ENCODE results near the gene CCAR1. TPM values are rescaled to one million over a fixed set of nuclear protein-coding genes. Genes with fewer than 3 reads are reported as not detected.
"Not testable (repeated sequence)": the region's sequence is repeated elsewhere in the genome, so short reads cannot be mapped to it uniquely, and the experiment has no call there.

The CCAR1 gene
- total RNA-seq, 2 donors from 2014 or later, result 89.5 to 108 TPM

- Mint-ChIP-seq H3K27me3 (ENCODE audit: insufficient read depth) (no peaks in the 10 kb centered on the region), H3K9me3 (no peaks in the 10 kb centered on the region), H3K36me3 (ENCODE audit: low read depth) (peaks cover 15% of the 10 kb centered on the region), H3K4me1 (peaks cover 6% of the 10 kb centered on the region), H3K27ac (no peak overlapping the region), H3K4me3 (no peak overlapping the region)
- no peak for TF ChIP-seq CTCF (conservative IDR thresholded peaks at IDR 0.05)
- Histone ChIP-seq H3K9ac (ENCODE audit: extremely low read depth, low read length, poor library complexity, severe bottlenecking) (no peak overlapping the region), H3K4me1 (ENCODE audit: control insufficient read depth, insufficient read depth, low read length) (peaks cover 2% of the 10 kb centered on the region), H3K27ac (ENCODE audit: low read depth, low read length) (no peak overlapping the region), H3K27me3 (ENCODE audit: control insufficient read depth, insufficient read depth, low read length, poor library complexity, severe bottlenecking) (no peaks in the 10 kb centered on the region), H3K36me3 (ENCODE audit: control insufficient read depth, insufficient read depth, low read length) (peaks cover 15% of the 10 kb centered on the region), H3K9me3 (ENCODE audit: control insufficient read depth, low read length) (no peaks in the 10 kb centered on the region), H3K4me3 (ENCODE audit: low read length) (no peak overlapping the region)
- DNase-seq, result no peak
- WGBS, 2 experiments (ENCODE audit: insufficient coverage in 1 of 2, insufficient read length in 1 of 2), result 97 to 100% methylated on average over 1 of the region's 1 CpG
Observed at GRCh38 chr10:68697106-68697505, 23.9 kb upstream of the CCAR1 start.

GRCh38 chr10:68700197-68700596 lies 20.8 kb upstream of the CCAR1 start:
- Histone ChIP-seq H3K36me3 (ENCODE audit: control insufficient read depth, insufficient read depth, low read length) (no peaks in the 10 kb centered on the region), H3K27me3 (ENCODE audit: control insufficient read depth, insufficient read depth, low read length, poor library complexity, severe bottlenecking) (no peaks in the 10 kb centered on the region), H3K4me3 (ENCODE audit: low read length) (no peak overlapping the region), H3K9ac (ENCODE audit: extremely low read depth, low read length, poor library complexity, severe bottlenecking) (no peak overlapping the region), H3K27ac (ENCODE audit: low read depth, low read length) (no peak overlapping the region), H3K9me3 (ENCODE audit: control insufficient read depth, low read length) (no peaks in the 10 kb centered on the region), H3K4me1 (ENCODE audit: control insufficient read depth, insufficient read depth, low read length) (peaks cover 2% of the 10 kb centered on the region)
- no CpG with 5 or more reads among the region's 1 CpG for WGBS, 2 experiments (ENCODE audit: insufficient coverage in 1 of 2, insufficient read length in 1 of 2)
- Mint-ChIP-seq H3K9me3 (no peaks in the 10 kb centered on the region), H3K27ac (no peak overlapping the region), H3K4me1 (peaks cover 6% of the 10 kb centered on the region), H3K36me3 (ENCODE audit: low read depth) (no peaks in the 10 kb centered on the region), H3K4me3 (no peak overlapping the region), H3K27me3 (ENCODE audit: insufficient read depth) (no peaks in the 10 kb centered on the region)
- no peak for DNase-seq
- no peak for TF ChIP-seq CTCF (conservative IDR thresholded peaks at IDR 0.05)

GRCh38 chr10:68705548-68705947 lies 15.5 kb upstream of the CCAR1 start:
- no peak for DNase-seq
- Histone ChIP-seq H3K4me1 (ENCODE audit: control insufficient read depth, insufficient read depth, low read length) (no peaks in the 10 kb centered on the region), H3K9ac (ENCODE audit: extremely low read depth, low read length, poor library complexity, severe bottlenecking) (no peak overlapping the region), H3K27me3 (ENCODE audit: control insufficient read depth, insufficient read depth, low read length, poor library complexity, severe bottlenecking) (no peaks in the 10 kb centered on the region), H3K4me3 (ENCODE audit: low read length) (no peak overlapping the region), H3K27ac (ENCODE audit: low read depth, low read length) (no peak overlapping the region), H3K9me3 (ENCODE audit: control insufficient read depth, low read length) (no peaks in the 10 kb centered on the region), H3K36me3 (ENCODE audit: control insufficient read depth, insufficient read depth, low read length) (no peaks in the 10 kb centered on the region)
- no peaks in the 10 kb centered on the region for H3K9me3 Mint-ChIP-seq
- no peak for TF ChIP-seq CTCF (conservative IDR thresholded peaks at IDR 0.05)
- H3K4me1 Mint-ChIP-seq, result no peaks in the 10 kb centered on the region
- H3K4me3 Mint-ChIP-seq, result no peak overlapping the region
- no peaks in the 10 kb centered on the region for H3K27me3 Mint-ChIP-seq (ENCODE audit: insufficient read depth)
- H3K36me3 Mint-ChIP-seq (ENCODE audit: low read depth), result no peaks in the 10 kb centered on the region
- H3K27ac Mint-ChIP-seq, result no peak overlapping the region
- WGBS, 2 experiments (ENCODE audit: insufficient coverage in 1 of 2, insufficient read length in 1 of 2), result 91 to 100% methylated on average over 1 of the region's 1 CpG

GRCh38 chr10:68708987-68709386 lies 12.1 kb upstream of the CCAR1 start:
- H3K9me3 ChIP-seq (ENCODE audit: control insufficient read depth, low read length); H3K9me3 Mint-ChIP-seq; DNase-seq; H3K4me3 Mint-ChIP-seq; H3K27me3 Mint-ChIP-seq (ENCODE audit: insufficient read depth); H3K4me1 Mint-ChIP-seq; H3K9ac ChIP-seq (ENCODE audit: extremely low read depth, low read length, poor library complexity, severe bottlenecking); H3K36me3 Mint-ChIP-seq (ENCODE audit: low read depth); H3K4me3 ChIP-seq (ENCODE audit: low read length); H3K27ac ChIP-seq (ENCODE audit: low read depth, low read length); H3K27ac Mint-ChIP-seq; H3K27me3 ChIP-seq (ENCODE audit: control insufficient read depth, insufficient read depth, low read length, poor library complexity, severe bottlenecking); H3K4me1 ChIP-seq (ENCODE audit: control insufficient read depth, insufficient read depth, low read length); H3K36me3 ChIP-seq (ENCODE audit: control insufficient read depth, insufficient read depth, low read length): not testable (repeated sequence)
- 93 to 100% methylated on average over 2 to 5 of the region's 5 CpGs for WGBS, 2 experiments (ENCODE audit: insufficient coverage in 1 of 2, insufficient read length in 1 of 2)

- H3K27me3 Mint-ChIP-seq (ENCODE audit: insufficient read depth); H3K27me3 ChIP-seq (ENCODE audit: control insufficient read depth, insufficient read depth, low read length, poor library complexity, severe bottlenecking); H3K4me1 Mint-ChIP-seq; H3K4me3 ChIP-seq (ENCODE audit: low read length); H3K4me3 Mint-ChIP-seq; H3K4me1 ChIP-seq (ENCODE audit: control insufficient read depth, insufficient read depth, low read length); H3K9me3 ChIP-seq (ENCODE audit: control insufficient read depth, low read length); H3K36me3 ChIP-seq (ENCODE audit: control insufficient read depth, insufficient read depth, low read length); H3K27ac ChIP-seq (ENCODE audit: low read depth, low read length); DNase-seq; H3K9me3 Mint-ChIP-seq; H3K27ac Mint-ChIP-seq; H3K9ac ChIP-seq (ENCODE audit: extremely low read depth, low read length, poor library complexity, severe bottlenecking); H3K36me3 Mint-ChIP-seq (ENCODE audit: low read depth): not testable (repeated sequence)
- WGBS, 2 experiments (ENCODE audit: insufficient coverage in 1 of 2, insufficient read length in 1 of 2), result 92 to 96% methylated on average over 8 to 9 of the region's 13 CpGs
Observed at GRCh38 chr10:68713065-68713464, 8.0 kb upstream of the CCAR1 start.

All from endodermal cell (in vitro differentiated cells).